Right renal cortex interstitium (tissue), 3 donors: ENCODE results near the gene HHLA2. TPM values are rescaled to one million over a fixed set of nuclear protein-coding genes. Genes with fewer than 3 reads are reported as not detected.
A peak's percentile ranks its signal among the peaks of the same experiment; 100 is the strongest.

Experiments
- DNase-seq, 3 donors: peaks; one replicate each; pipeline ENCODE4 v3.0.0-alpha.2; 2013; ENCODE audit warnings: low read depth in 3 of 3, low spot score in 2 of 3
- polyA plus RNA-seq, 3 donors: library from polyadenylated mRNA; unstranded; fragments of 120-200 nt; gene quantifications; one replicate each; pipeline ENCODE4 v1.2.1, GENCODE V29; 2013; ENCODE audit not compliant: insufficient read length in 3 of 3

The HHLA2 gene
- polyA plus RNA-seq, 3 donors = 16.8 to 33.8 (median 18.3) TPM

DNA sequence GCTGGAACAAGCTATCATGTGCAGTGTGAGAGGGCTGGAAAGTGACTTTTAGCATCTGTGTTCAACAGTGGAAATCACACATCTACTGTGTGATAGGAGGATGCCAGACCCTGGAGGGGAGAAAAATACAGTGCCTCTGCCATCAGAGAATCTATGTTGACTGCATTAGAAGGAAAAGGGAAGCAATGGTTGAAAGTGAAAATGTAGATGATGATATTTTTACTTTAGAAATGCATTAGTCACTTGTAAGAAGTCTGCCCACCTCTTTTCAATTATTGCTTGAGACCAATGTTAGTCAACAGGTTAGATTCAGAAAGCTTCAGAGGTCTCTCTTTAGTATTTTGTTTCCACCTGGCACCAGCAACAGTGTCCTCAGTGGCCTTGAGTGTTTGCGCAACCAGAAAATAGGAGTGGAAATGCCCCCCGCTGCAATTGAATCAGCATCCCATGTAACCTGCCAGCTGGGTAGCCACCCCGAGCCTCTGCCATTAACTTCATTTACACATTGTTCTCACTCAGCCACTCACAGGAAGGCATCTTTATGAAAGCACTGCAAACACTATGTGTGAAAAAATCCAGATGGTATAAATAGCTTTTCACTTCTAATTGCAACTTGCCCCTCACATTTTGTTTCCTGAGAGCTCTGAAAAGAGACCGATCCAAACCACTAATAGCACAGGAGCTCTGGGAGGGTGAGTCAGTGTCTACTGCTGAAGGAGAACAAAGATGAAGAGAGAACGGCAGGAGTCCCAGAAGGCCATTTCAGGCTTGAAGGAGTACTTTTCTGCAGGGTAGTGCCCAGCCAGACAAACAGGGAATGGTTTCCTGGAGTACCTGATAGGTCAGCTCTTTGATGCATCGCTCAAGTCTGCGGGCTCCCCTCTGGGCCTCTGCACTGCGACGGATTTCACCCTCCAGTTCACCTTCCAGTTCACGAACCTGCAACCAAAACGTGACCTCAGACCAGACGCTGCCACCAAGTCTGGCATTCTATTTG lies 92.1 kb downstream of the HHLA2 start:
- DNase-seq = no peak

DNA sequence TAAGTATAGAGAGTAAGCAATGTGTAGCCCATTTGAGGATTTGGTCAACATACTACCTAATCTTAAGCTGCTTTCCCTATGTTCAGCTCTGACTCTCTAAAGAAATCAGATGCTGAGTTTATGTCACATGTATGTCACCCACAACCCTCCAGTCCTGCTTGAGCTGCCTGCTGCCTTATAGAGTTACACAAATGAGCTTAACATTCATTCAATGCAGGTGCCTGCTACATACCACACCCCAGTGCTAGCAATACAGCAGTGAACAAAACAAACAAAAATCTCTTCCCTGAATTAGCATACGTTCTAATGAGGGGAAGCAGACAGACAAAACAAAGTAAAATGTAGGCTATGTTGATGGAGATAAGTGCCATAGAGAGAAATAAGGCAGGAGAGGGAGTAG lies 93.0 kb downstream of the HHLA2 start:
- no peak for DNase-seq

DNA sequence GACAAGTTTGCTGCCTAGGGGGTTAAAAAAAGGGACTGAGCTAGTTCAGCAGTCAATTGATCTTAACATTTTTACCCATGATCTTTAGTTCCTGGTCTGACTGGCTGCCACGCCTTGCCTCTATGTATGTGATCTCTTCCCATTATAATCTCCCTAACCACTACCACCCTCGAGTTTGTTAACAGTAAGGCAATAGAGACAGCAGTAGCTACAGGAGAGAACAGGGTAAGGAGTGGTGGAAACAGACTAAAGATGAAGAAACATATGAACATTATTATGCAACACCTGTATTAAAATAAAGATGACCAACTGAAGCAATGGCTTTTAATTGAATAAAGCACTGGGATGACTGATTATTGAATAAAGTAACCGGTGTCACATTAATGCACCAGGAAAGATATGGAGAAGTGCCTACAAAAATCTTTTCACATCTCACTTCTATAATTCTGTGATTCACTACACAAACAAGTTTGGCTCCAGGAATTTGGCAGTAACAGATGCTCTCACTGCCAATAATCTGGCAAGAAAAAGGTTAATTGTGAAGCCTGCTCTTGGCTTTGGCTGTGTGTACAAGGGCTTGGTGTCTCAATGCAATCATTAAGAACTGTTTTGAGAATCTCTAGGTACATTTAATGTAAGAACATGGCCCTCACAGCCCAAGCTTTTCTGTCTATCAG lies 95.7 kb downstream of the HHLA2 start:
- no peak for DNase-seq

DNA sequence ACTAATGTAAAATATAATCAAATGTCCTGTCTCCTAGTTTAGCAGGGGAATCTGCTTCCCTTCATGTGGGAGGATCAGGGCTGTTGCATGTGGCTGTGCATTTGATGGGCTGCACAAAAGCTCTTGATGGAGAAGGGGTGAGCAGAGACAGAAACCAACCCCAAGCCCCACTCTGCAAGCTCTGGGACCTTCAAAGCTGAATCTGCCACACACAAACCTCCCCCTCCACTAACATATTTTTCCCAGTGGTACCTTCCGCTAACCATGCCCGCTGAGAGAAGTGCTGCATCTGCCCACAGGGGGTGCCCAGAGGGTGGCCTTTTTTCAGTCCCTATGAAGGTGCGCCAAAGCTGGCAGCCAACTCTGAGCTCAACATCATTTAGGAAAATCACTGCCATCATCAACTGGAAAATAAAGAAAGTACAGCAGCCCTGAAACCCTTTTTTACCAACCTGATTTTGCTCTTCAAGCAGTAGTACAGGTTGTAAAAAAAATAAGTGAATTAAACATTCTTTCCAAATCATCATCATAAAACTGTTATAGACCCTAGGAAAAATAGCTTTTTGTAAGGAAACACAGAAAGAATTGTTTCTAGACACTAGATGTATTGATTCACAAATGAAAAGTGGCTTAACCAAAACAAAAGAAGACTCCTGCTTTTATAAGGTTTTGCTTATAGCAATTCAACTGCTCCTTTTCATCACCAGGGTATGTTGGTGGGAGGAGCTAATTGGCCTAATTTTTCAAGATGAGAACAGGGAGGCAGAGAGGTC lies 97.0 kb downstream of the HHLA2 start:
- DNase-seq = no peak

DNA sequence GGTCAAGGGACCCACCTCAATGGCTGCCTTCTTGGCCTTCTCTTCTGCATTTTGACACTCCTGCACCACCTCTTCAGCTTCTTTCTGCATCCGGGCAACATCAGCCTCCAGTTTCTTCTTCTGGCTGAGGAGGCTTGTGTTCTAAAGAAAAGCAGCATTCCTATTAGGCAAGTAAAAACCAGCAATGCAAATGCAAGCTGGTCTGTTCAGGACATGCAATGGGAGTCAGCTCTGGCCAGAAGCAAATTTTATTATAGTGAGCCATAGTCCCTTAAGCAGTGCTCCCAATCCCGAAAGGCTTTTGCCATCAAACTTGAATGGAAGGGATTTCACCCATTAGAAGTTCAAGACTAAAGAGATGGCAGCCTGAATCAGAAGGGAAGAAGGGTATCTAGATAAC lies 97.7 kb downstream of the HHLA2 start:
- DNase-seq = no peak

DNA sequence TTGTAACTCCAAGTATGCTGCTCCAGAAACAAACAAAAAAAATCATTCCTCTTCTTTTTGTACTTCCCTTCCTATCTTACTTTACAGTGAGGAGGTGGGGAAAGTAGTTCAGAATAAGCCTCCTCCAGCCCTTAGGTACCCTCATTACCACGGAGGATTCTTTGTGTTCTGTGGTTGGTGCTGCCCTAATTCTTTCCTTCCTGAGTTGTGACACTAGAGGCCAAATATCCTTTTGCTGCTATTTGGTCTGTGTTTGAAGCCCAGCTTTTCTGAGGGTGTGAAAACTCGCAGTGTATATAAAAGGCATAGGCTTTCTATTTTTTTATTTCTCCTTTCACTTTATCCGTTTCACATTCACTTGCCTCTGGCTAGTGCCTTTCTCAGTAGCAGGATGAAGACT lies 98.2 kb downstream of the HHLA2 start:
- no peak for DNase-seq

DNA sequence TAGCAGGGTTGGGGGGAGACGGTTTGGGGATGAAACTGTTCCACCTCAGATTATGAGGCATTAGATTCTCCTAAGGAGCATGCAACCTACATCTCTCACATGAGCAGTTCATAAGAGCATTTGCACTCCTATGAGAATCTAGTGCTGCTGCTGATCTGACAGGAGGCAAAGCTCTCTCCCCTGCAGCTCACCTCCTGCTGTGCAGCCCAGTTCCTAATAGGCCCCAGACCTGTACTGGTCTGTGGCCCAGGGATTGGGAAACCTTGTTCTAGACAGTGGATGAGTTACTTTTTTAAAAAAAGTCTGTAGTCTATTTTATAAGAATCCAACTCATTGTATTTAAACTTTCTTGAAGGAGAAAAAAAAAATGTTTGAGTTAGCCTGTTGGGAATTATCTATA lies 100.0 kb downstream of the HHLA2 start:
- DNase-seq = no peak

GRCh38 chr3:108398510-108398909 lies 102.2 kb downstream of the HHLA2 start:
- no peak for DNase-seq

GRCh38 chr3:108401836-108402235 lies 105.5 kb downstream of the HHLA2 start:
- no peak for DNase-seq

DNA sequence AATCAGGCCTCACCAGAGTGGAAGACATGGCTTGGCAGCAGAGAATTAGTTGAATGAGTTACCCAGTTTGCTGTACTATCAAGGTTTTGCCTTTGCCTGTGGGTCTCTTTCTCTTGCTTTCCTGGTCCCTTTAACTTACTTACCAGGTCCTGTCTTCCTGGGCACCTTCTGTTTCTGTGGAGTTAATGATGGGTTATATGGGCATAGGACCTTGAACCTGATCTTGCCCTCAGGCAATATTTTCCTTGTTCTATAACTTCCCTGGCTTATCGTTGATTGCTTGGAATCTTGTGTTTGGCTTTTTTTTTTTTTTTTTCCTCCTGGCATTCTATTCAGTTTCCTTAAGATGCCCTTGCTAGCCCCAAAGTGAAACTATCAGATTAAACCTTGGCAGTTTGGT lies 106.8 kb downstream of the HHLA2 start:
- DNase-seq = no peak

GRCh38 chr3:108403686-108404345 lies 107.5 kb downstream of the HHLA2 start:
- no peak for DNase-seq

DNA sequence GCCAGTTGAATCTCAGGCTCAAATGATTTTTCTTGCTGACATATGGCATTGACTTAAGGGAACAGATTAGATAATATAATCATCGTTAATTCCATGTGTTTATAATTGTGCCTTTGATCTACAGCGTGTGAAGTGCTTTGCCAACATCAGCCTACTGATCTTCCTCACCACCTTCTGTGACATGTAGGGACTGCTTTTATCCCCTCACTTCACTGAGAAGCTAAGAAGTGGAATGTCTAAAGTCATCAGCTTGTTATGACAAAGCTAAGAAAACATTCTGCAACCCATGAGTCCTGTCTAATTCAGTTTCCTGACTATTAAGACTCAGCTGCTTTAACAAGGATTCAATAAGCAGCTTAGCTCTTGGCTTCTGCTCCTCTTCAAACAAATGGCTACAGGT lies 108.0 kb downstream of the HHLA2 start:
- no peak for DNase-seq

DNA sequence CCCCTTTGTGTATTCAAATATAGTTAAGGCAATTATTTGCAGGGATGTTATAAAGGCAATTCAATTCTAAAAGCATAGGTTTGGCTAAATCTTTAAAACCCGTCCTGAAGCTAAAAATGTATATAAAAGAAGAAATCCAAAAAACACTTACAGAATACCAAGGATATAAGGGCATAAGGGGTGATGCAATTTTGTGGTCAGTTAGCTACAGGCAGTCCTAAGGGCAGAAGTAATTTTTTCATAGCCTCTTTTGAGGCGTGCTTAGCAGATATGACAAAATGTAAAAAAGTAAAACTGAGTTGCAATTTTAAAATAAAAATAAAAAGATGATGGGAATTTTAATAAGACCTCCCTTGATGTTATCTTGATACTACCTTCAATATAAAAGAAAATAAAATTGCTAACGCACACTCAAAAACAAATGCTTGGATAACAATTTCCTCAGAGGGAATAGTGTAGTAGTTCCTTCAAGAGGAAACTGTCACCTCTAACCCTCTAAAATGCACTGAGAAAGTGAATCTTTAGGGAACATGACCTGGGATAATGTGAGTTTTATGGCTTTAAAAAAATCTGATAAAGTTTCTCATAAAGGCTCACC lies 109.8 kb downstream of the HHLA2 start:
- DNase-seq = no peak

DNA sequence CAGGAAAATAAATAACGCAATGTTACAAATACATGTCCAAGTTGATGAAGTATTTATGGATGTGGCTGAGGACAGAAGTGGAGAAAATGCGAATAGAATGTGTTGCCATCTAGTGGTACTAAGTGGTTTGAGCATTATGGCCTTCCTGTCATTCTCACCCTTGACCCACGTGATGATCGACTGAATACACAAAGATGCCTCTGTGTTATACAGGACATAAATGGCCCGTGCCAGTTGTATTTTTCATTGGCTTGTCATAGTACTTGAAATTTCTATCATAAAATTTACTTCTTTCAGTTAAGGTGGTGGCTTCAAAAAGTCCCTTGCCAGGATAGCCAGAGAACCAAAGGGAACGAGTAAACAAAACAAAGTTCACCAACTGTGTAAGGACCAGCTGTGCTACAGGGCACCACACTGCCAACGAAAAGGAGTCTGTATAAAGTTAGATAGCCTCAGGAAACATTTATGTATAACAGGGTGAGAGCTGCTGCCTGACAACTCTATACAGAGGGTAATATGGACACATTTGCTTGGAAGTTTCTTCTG lies 110.4 kb downstream of the HHLA2 start:
- peak; percentile 5 to 36 (median 10) for DNase-seq

DNA sequence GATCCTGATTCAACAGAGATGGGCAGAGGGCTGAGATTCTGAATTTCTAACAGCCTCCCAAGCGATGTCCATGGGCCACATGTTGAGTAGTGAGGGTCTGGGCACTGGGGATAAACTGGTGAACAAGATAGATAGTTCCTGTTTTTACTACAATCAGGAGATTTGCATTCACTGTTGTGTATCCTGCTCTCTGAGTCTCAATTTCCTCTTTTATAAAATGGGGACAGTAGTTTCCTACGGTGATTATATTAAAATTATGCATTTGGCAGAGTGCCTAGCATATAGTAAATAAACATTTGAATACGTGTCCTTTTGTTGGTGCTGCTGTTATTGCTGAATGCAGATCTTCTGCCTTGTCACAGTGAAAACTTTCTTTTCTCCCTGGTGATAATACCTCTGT lies 111.5 kb downstream of the HHLA2 start:
- DNase-seq = no peak

DNA sequence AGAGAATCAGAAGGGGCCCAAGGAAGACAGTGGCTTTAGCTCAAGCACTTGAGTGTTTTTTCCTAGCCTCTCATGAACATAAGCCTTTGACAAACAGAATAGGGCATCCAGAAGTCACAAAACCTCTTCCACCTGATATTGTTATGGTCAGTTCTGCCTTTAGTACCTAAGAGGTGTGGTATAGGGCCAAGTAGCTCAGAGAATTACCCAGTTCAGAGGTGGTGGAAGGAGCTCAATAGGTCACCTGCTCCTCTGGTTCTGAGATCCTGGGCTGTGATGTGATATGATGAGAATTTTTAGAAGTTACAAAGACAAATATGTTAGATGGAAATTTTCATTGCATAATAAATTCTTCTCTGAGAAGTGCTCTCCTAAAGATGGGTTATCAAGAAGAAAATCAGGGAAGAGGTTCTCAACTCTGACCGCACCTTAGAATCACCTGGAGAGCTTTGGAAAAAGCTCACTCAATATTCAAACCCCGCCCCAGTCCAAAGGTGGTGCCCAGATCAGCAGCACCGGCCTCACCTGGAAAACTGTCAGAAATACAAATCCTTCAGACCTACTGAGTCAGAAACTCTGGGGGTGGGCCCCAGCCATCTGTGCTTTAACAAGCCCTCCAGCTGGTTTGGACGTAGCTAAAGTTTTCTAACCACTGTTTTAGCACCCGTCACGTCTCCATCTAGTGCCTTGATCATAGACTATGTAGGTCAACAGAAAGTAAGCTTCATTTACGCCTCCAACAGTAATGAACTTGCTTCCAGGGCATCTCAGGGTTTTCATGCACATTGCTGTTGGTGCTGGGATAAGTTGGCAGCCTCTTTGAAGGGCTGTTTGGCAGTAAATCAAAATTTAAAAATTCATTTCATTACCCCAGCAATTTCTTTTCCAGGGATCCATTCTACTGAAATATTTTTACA lies 112.8 kb downstream of the HHLA2 start:
- no peak for DNase-seq

DNA sequence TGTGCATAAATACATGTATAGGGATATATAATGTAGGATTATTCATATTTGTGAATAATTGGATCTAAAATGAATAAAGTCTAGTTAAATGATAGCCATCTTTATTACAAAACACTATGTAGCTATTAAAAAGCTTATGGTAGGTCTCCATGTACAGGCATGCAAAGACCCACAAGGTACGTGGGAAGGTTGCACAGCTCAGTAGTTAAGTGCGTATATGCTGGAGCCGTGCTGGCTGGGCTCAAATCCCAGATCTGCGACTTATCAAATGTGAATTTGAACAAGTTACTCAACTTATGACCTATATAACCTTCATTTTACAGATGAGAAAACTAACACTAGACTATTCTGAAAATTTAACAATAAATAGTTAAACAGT lies 113.4 kb downstream of the HHLA2 start:
- no peak for DNase-seq

DNA sequence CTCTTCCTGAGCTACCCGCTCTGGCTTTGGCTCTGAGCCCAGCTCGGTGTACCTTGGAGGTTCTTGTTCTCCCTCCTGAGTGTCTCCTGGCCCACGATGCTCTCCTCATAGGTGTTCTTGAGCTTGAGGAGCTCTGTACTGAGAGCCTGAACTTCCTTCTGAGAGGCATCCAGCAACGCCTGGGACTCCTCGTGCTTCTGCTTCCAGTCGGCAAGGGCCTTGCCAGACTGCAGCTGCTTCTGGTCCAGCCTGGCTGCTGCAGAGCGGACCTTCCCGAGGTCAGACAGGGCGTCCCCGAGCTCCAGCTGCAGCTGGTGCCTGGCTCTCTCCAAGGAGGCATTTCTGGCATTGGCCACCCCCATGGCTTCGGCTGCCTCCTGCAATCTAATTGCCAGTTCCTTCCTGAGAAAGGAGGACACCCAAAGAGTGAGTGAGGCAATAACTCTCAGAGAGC lies 114.2 kb downstream of the HHLA2 start:
- DNase-seq = no peak
